Measurements from ENCODE around the gene FAM184B. TPM values are rescaled to one million over a fixed set of nuclear protein-coding genes. Genes with fewer than 3 reads are reported as not detected.
"Not testable (repeated sequence)": the region's sequence is repeated elsewhere in the genome, so short reads cannot be mapped to it uniquely, and the experiment has no call there.

FAM184B gene
- total RNA-seq, 1 donor from 2014 or later: 0.08 TPM

DNA sequence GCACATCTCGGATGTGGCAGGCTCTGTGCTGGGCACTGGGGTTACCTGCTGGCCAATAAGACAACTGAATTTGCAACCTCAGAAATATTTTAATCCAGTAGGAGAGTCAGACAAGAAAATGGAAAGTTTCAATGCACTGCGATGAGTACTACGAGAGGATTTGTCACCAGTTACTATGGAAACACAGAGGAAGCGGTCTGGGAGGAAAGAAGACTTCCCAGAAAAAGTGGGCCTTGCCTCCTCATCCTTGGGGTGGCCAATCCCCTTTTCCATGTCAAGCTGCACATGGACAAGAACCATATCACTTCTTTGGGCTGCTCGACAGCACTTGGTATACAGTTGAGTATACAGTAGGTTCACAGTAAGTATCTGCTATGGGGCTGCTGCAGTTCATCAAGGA, 67.6 kb downstream of the FAM184B start:
- no peak for TF ChIP-seq CTCF (IDR thresholded peaks at IDR 0.05; ENCODE audit: unreplicated experiment)
- Mint-ChIP-seq H3K4me3 (ENCODE audit: unreplicated experiment) (no peak overlapping the region), H3K27me3 (ENCODE audit: unreplicated experiment) (no peaks in the 10 kb centered on the region), H3K27ac (ENCODE audit: unreplicated experiment) (no peak overlapping the region), H3K9me3 (ENCODE audit: unreplicated experiment) (no peaks in the 10 kb centered on the region), H3K4me1 (ENCODE audit: unreplicated experiment) (no peaks in the 10 kb centered on the region), H3K36me3 (ENCODE audit: low read depth, unreplicated experiment) (no peaks in the 10 kb centered on the region)
- no peak for DNase-seq (ENCODE audit: low spot score)

- Mint-ChIP-seq H3K27me3 (ENCODE audit: unreplicated experiment) (no peaks in the 10 kb centered on the region), H3K36me3 (ENCODE audit: low read depth, unreplicated experiment) (no peaks in the 10 kb centered on the region), H3K4me1 (ENCODE audit: unreplicated experiment) (no peaks in the 10 kb centered on the region), H3K27ac (ENCODE audit: unreplicated experiment) (no peak overlapping the region), H3K9me3 (ENCODE audit: unreplicated experiment) (no peaks in the 10 kb centered on the region), H3K4me3 (ENCODE audit: unreplicated experiment) (no peak overlapping the region)
- DNase-seq (ENCODE audit: low spot score): no peak
- no peak for TF ChIP-seq CTCF (IDR thresholded peaks at IDR 0.05; ENCODE audit: unreplicated experiment)
Measured at GRCh38 chr4:17712166-17712565, 69.3 kb downstream of the FAM184B start.

GRCh38 chr4:17711206-17711605, 70.2 kb downstream of the FAM184B start:
- not testable (repeated sequence) for H3K27ac Mint-ChIP-seq (ENCODE audit: unreplicated experiment); H3K36me3 Mint-ChIP-seq (ENCODE audit: low read depth, unreplicated experiment); H3K4me3 Mint-ChIP-seq (ENCODE audit: unreplicated experiment); H3K9me3 Mint-ChIP-seq (ENCODE audit: unreplicated experiment); H3K27me3 Mint-ChIP-seq (ENCODE audit: unreplicated experiment); H3K4me1 Mint-ChIP-seq (ENCODE audit: unreplicated experiment); DNase-seq (ENCODE audit: low spot score)

DNA sequence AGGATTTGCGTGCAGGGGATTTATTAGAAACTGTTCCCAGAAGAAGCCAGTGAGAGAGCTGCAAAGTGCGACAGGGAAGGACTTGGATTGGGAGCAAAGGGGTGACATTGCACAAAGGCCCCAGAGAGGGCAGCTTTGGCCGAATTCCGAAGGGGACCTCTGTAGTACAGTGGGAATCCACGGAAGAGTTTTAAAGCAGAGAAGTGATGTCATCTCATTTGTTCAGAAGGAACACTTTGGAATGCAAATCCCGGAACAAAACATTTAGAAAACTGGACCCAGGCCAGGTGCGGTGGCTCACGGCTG, 71.7 kb downstream of the FAM184B start:
- Mint-ChIP-seq H3K9me3 (ENCODE audit: unreplicated experiment) (no peaks in the 10 kb centered on the region), H3K36me3 (ENCODE audit: low read depth, unreplicated experiment) (no peaks in the 10 kb centered on the region), H3K27ac (ENCODE audit: unreplicated experiment) (no peak overlapping the region), H3K4me3 (ENCODE audit: unreplicated experiment) (no peak overlapping the region), H3K27me3 (ENCODE audit: unreplicated experiment) (no peaks in the 10 kb centered on the region), H3K4me1 (ENCODE audit: unreplicated experiment) (no peaks in the 10 kb centered on the region)
- TF ChIP-seq CTCF (IDR thresholded peaks at IDR 0.05; ENCODE audit: unreplicated experiment): no peak
- no peak for DNase-seq (ENCODE audit: low spot score)

GRCh38 chr4:17708992-17709762, 72.2 kb downstream of the FAM184B start:
- no peak for TF ChIP-seq CTCF (IDR thresholded peaks at IDR 0.05; ENCODE audit: unreplicated experiment)
- no peaks in the 10 kb centered on the region for H3K4me1 Mint-ChIP-seq (ENCODE audit: unreplicated experiment)
- H3K27ac Mint-ChIP-seq (ENCODE audit: unreplicated experiment): no peak overlapping the region

More at GRCh38 chr4:17708992-17709762, 72.2 kb downstream of the FAM184B start:
- H3K27me3 Mint-ChIP-seq (ENCODE audit: unreplicated experiment): no peaks in the 10 kb centered on the region
- H3K36me3 Mint-ChIP-seq (ENCODE audit: low read depth, unreplicated experiment): no peaks in the 10 kb centered on the region
- no peaks in the 10 kb centered on the region for H3K9me3 Mint-ChIP-seq (ENCODE audit: unreplicated experiment)
- H3K4me3 Mint-ChIP-seq (ENCODE audit: unreplicated experiment): no peak overlapping the region
- no peak for DNase-seq (ENCODE audit: low spot score)
